Measurements from ENCODE around the gene PKMYT1. TPM values are rescaled to one million over a fixed set of nuclear protein-coding genes. Genes with fewer than 3 reads are reported as not detected.

PKMYT1 gene
- total and polyA plus RNA-seq, 9 of the 15 experiments (the other 6 are each of a cell fraction or from before 2014, with no cell fraction given), result 8.7 to 201 (median 37.8) TPM

GRCh38 chr16:3019594-3020246 is 39.5 kb upstream of the PKMYT1 start (continued):
- TF ChIP-seq ELK3 (CRISPR knock-in tag; IDR thresholded peaks at IDR 0.05), result no peak
- TF ChIP-seq NR3C1 (CRISPR knock-in tag; IDR thresholded peaks at IDR 0.05), result no peak
- no peak for TF ChIP-seq MTA1 (IDR thresholded peaks at IDR 0.05; ENCODE audit: borderline replicate concordance)
- no peak for TF ChIP-seq TCF3 (CRISPR knock-in tag; IDR thresholded peaks at IDR 0.05)
- TF ChIP-seq HBP1 (CRISPR knock-in tag; IDR thresholded peaks at IDR 0.05), result peak; percentile 93
- no peak for TF ChIP-seq ATF3 (IDR thresholded peaks at IDR 0.05)
- TF ChIP-seq ATF3 (CRISPR knock-in tag; conservative IDR thresholded peaks at IDR 0.05), result no peak
- no peak for TF ChIP-seq EHMT2 (IDR thresholded peaks at IDR 0.05)
- TF ChIP-seq ZNF263 (CRISPR knock-in tag; IDR thresholded peaks at IDR 0.05; ENCODE audit: borderline replicate concordance), result 0 out of 2 replicates have a peak, but pooled peaks have one; percentile 26
- no peak for TF ChIP-seq HINFP (tag; conservative IDR thresholded peaks at IDR 0.05; ENCODE audit: low read depth)
- TF ChIP-seq PRPF4 (IDR thresholded peaks at IDR 0.05; ENCODE audit: insufficient read depth, low read depth, low read length, poor library complexity, severe bottlenecking), result no peak
- no peak for TF ChIP-seq ZKSCAN3 (CRISPR knock-in tag; IDR thresholded peaks at IDR 0.05)
- no peak for TF ChIP-seq DACH1 (IDR thresholded peaks at IDR 0.05; ENCODE audit: partially characterized antibody)
- no peak for TF ChIP-seq RBM15 (IDR thresholded peaks at IDR 0.05; ENCODE audit: insufficient read depth, low read length)
- TF ChIP-seq ZNF395 (CRISPR knock-in tag; IDR thresholded peaks at IDR 0.05), result no peak
- no peak for TF ChIP-seq PURB (CRISPR knock-in tag; IDR thresholded peaks at IDR 0.05; ENCODE audit: low read depth)
- TF ChIP-seq ZBTB17 (CRISPR knock-in tag; IDR thresholded peaks at IDR 0.05), result no peak
- no peak for TF ChIP-seq SMARCC2 (IDR thresholded peaks at IDR 0.05; ENCODE audit: low read depth)
- TF ChIP-seq NFE2L1 (tag; IDR thresholded peaks at IDR 0.05; ENCODE audit: borderline replicate concordance, low read depth), result no peak
- 0 out of 2 replicates have a peak, but pooled peaks have one; percentile 13 for TF ChIP-seq CREB3L1 (IDR thresholded peaks at IDR 0.05; ENCODE audit: borderline replicate concordance, low read depth)
